ENCODE measurements around the gene TMEM81. TPM values are rescaled to one million over a fixed set of nuclear protein-coding genes. Genes with fewer than 3 reads are reported as not detected.

The TMEM81 gene, protein sequence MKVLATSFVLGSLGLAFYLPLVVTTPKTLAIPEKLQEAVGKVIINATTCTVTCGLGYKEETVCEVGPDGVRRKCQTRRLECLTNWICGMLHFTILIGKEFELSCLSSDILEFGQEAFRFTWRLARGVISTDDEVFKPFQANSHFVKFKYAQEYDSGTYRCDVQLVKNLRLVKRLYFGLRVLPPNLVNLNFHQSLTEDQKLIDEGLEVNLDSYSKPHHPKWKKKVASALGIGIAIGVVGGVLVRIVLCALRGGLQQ
- total RNA-seq (2022), result 3.3 and 4.3 TPM in 2 replicates
- Bru-seq, nascent RNA, result percentile 72 among the genes with signal in this experiment
- percentile 82 among the genes with signal in this experiment for BruChase-seq, experiment 1, labeled RNA remaining after a 2-hour chase
- percentile 89 among the genes with signal in this experiment for BruChase-seq, experiment 2, labeled RNA remaining after a 6-hour chase
- long read RNA-seq, result 0 reads

DNA sequence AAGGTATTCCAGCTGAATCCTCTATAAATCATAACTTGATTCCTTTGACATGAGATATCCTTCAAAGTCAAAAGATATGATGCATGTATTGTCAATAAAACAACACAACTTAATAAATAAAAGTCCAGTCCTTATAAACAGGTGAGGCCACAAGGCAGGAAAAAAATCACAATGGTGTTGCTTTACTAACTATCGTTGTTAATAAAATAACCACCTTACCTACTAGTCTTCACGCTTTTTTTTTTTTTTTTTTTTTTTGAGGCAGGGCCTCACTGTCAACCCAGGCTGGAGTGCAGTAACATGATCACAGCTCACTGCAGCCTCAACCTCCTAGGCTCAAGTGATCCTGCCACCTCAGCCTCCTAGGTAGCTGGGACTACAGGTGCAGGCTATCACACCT, at the start of gene TMEM81:
TMEM81 (minus strand) TSS at position 101 of the 400 bp plus-strand sequence. CDS start 140 bp downstream, outside the sequence.
- no peaks in the 10 kb centered on the region for H3K4me1 Mint-ChIP-seq (ENCODE audit: low read depth, unreplicated experiment)
- no peaks in the 10 kb centered on the region; the same call in 1 of the 2 replicates for H3K36me3 ChIP-seq (ENCODE audit: control insufficient read depth, insufficient read depth, low read length)
- H3K9me3 Mint-ChIP-seq (ENCODE audit: unreplicated experiment), result no peaks in the 10 kb centered on the region
- TF ChIP-seq, protein P1, sequence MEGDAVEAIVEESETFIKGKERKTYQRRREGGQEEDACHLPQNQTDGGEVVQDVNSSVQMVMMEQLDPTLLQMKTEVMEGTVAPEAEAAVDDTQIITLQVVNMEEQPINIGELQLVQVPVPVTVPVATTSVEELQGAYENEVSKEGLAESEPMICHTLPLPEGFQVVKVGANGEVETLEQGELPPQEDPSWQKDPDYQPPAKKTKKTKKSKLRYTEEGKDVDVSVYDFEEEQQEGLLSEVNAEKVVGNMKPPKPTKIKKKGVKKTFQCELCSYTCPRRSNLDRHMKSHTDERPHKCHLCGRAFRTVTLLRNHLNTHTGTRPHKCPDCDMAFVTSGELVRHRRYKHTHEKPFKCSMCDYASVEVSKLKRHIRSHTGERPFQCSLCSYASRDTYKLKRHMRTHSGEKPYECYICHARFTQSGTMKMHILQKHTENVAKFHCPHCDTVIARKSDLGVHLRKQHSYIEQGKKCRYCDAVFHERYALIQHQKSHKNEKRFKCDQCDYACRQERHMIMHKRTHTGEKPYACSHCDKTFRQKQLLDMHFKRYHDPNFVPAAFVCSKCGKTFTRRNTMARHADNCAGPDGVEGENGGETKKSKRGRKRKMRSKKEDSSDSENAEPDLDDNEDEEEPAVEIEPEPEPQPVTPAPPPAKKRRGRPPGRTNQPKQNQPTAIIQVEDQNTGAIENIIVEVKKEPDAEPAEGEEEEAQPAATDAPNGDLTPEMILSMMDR (IDR thresholded peaks at IDR 0.05; ENCODE audit: insufficient read depth in 1 of 2, low read depth in 1 of 2, low read length in 1 of 2, severe bottlenecking in 1 of 2, unreplicated experiment in 1 of 2), result no peak
- ChIA-PET POLR2A (no interaction called here), CTCF (interaction anchor here (0.6 to 0.9 kb wide), 3 partner anchors 23 to 144 kb away, joined by 3 to 5 read pairs (median 4); no protein-coding TSS in a partner anchor)
- H3K4me3 ChIP-seq (ENCODE audit: low read depth, low read length), result no peak within 1 kb of the TSS
- H3K27me3 ChIP-seq (replicated peaks; ENCODE audit: control insufficient read depth, insufficient read depth, low read length), result no peaks in the 10 kb centered on the region
- DNase-seq, result no peak
- H3K9me3 ChIP-seq, result no peaks in the 10 kb centered on the region
- intact Hi-C loops (cut with micrococcal nuclease; ENCODE audit: unreplicated experiment), result no loop called here
- H3K36me3 Mint-ChIP-seq (ENCODE audit: insufficient read depth, unreplicated experiment), result peaks cover 48% of the 10 kb centered on the region
- no peaks in the 10 kb centered on the region for H3K27me3 Mint-ChIP-seq (ENCODE audit: insufficient read depth, unreplicated experiment)
- H3K4me1 ChIP-seq, result no peaks in the 10 kb centered on the region
- no TSS peak for BruUV-seq (replicated peaks)
- no peak within 1 kb of the TSS for H3K27ac Mint-ChIP-seq (ENCODE audit: unreplicated experiment)
- H3K4me3 Mint-ChIP-seq (ENCODE audit: unreplicated experiment), result no peak within 1 kb of the TSS

DNA sequence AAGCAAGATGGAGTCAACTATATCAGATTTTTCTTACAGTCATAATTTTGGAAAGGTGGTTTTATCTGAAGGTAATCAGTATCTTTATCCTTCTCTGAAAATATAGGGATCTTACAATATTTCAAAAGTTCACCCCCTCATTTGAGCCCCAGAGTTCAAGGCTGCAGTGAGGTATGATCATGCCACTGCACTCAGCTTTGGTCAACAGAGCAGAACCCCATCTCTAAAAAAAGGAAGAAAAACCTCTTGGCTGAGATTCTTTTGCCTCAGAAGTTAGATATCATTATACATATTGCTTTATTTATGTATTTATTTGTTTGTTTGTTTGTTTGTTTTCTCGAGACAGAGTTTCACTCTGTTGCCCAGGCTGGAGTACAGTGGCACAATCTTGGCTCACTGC, 49.0 kb upstream of the TMEM81 start:
- Histone ChIP-seq H3K4me1 (no peaks in the 10 kb centered on the region), H3K4me3 (ENCODE audit: low read depth, low read length) (no peak overlapping the region), H3K27me3 (replicated peaks; ENCODE audit: control insufficient read depth, insufficient read depth, low read length) (no peaks in the 10 kb centered on the region), H3K36me3 (ENCODE audit: control insufficient read depth, insufficient read depth, low read length) (no peaks in the 10 kb centered on the region), H3K9me3 (no peaks in the 10 kb centered on the region)
- H3K4me1 Mint-ChIP-seq (ENCODE audit: low read depth, unreplicated experiment), result no peaks in the 10 kb centered on the region
- no peaks in the 10 kb centered on the region for H3K27me3 Mint-ChIP-seq (ENCODE audit: insufficient read depth, unreplicated experiment)
- intact Hi-C loops (cut with micrococcal nuclease; ENCODE audit: unreplicated experiment), result no loop called here
- no peak overlapping the region for H3K4me3 Mint-ChIP-seq (ENCODE audit: unreplicated experiment)
- no peaks in the 10 kb centered on the region for H3K9me3 Mint-ChIP-seq (ENCODE audit: unreplicated experiment)
- DNase-seq, result no peak
- ChIA-PET CTCF (no interaction called here), POLR2A (no interaction called here)
- TF ChIP-seq, protein P1 (IDR thresholded peaks at IDR 0.05; ENCODE audit: insufficient read depth in 1 of 2, low read depth in 1 of 2, low read length in 1 of 2, severe bottlenecking in 1 of 2, unreplicated experiment in 1 of 2), result no peak
- H3K27ac Mint-ChIP-seq (ENCODE audit: unreplicated experiment), result no peak overlapping the region
- no TSS peak for BruUV-seq (replicated peaks)
- H3K36me3 Mint-ChIP-seq (ENCODE audit: insufficient read depth, unreplicated experiment), result no peaks in the 10 kb centered on the region

DNA sequence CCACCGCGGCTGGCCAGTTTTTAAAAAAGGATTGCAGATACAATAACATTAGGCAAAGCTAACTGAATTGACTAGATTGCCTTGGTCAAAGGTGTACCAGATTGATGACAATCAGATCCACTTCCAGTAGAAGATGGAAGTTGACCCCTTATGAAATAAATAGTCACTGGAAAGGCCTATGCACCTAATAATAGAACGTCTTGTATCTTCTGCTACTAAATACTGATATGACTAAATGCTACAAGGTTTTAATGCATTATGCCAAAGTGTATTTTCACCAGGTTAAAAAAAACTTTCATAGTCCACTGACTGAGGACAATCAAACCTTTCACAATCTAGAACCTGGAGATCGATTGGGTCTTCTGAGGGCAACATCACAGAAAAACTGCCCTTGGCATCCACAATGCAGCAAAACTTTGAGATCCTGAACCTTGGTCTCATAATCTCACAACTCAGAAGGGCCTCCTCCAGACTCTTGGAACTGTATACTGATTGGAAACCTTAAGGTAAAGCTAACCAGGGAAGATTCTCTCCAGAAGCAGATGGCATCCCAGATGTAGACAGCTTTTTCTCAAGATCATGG, 45.3 kb upstream of the TMEM81 start:
- Histone ChIP-seq H3K4me1 (no peaks in the 10 kb centered on the region), H3K9me3 (no peaks in the 10 kb centered on the region), H3K36me3 (ENCODE audit: control insufficient read depth, insufficient read depth, low read length) (no peaks in the 10 kb centered on the region), H3K4me3 (ENCODE audit: low read depth, low read length) (no peak overlapping the region), H3K27me3 (replicated peaks; ENCODE audit: control insufficient read depth, insufficient read depth, low read length) (no peaks in the 10 kb centered on the region)
- no peak for DNase-seq
- ChIA-PET POLR2A (no interaction called here), CTCF (no interaction called here)
- H3K9me3 Mint-ChIP-seq (ENCODE audit: unreplicated experiment), result no peaks in the 10 kb centered on the region
- no peak overlapping the region for H3K4me3 Mint-ChIP-seq (ENCODE audit: unreplicated experiment)
- intact Hi-C loops (cut with micrococcal nuclease; ENCODE audit: unreplicated experiment), result no loop called here
- no peak overlapping the region for H3K27ac Mint-ChIP-seq (ENCODE audit: unreplicated experiment)
- H3K4me1 Mint-ChIP-seq (ENCODE audit: low read depth, unreplicated experiment), result no peaks in the 10 kb centered on the region
- no peaks in the 10 kb centered on the region for H3K27me3 Mint-ChIP-seq (ENCODE audit: insufficient read depth, unreplicated experiment)
- no TSS peak for BruUV-seq (replicated peaks)
- H3K36me3 Mint-ChIP-seq (ENCODE audit: insufficient read depth, unreplicated experiment), result no peaks in the 10 kb centered on the region
- TF ChIP-seq, protein P1 (IDR thresholded peaks at IDR 0.05; ENCODE audit: insufficient read depth in 1 of 2, low read depth in 1 of 2, low read length in 1 of 2, severe bottlenecking in 1 of 2, unreplicated experiment in 1 of 2), result no peak
